Measurements from ENCODE around the gene LARP4B.
"Not testable (repeated sequence)": the region's sequence is repeated elsewhere in the genome, so short reads cannot be mapped to it uniquely, and the experiment has no call there.

LARP4B gene

DNA sequence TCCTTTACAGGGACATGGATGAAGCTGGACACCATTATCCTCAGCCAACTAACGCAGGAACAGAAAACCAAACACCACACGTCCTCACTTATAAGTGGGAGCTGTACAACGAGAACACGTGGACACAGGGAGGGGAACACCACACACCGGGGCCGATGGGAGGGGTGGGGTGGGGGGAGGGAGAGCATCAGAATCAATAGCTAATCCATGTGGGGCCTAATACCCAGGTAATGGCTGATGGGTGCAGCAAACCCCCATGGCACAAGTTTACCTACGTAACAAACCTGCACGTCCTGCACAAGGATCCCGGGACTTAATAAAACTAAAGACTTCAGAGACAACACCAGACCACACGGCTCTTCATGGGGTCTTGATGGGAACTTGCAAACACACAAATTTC is 159.9 kb downstream of the LARP4B start:
- in situ Hi-C loops (cut with HindIII; ENCODE audit: low sequenced_read_pairs): no loop called here

DNA sequence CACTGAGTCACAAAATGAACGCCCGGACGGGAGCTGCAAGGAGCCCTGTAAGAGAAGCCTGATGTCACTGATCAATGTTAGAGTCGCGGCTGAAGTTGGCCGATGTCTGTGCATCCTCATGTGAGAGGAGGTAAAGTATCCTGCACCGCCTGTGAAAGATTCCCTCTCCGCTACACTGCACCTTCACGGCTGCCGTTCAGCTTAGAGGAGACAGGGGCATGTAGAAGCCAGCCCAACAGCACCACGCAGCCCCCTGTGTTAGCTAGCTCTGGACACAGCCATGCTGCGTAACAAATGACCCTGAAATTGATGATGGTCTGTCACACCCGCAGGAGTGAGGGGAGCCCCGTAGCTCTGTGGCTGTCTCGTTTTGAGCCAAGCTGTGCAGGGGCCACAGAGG is 160.5 kb downstream of the LARP4B start:
- no peak for DNase-seq (ENCODE audit: low read depth, low spot score)
- in situ Hi-C loops (cut with HindIII; ENCODE audit: low sequenced_read_pairs): no loop called here
- H3K4me3 ChIP-seq (ENCODE audit: low read depth, low read length): no peak overlapping the region
- TF ChIP-seq, protein P1, sequence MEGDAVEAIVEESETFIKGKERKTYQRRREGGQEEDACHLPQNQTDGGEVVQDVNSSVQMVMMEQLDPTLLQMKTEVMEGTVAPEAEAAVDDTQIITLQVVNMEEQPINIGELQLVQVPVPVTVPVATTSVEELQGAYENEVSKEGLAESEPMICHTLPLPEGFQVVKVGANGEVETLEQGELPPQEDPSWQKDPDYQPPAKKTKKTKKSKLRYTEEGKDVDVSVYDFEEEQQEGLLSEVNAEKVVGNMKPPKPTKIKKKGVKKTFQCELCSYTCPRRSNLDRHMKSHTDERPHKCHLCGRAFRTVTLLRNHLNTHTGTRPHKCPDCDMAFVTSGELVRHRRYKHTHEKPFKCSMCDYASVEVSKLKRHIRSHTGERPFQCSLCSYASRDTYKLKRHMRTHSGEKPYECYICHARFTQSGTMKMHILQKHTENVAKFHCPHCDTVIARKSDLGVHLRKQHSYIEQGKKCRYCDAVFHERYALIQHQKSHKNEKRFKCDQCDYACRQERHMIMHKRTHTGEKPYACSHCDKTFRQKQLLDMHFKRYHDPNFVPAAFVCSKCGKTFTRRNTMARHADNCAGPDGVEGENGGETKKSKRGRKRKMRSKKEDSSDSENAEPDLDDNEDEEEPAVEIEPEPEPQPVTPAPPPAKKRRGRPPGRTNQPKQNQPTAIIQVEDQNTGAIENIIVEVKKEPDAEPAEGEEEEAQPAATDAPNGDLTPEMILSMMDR (IDR thresholded peaks at IDR 0.05; ENCODE audit: low read depth, low read length): no peak

More for the DNA sequence above, 159.9 kb downstream of the LARP4B start:
- H3K4me3 ChIP-seq (ENCODE audit: low read depth, low read length): no peak overlapping the region
- no peak for DNase-seq (ENCODE audit: low read depth, low spot score)
- TF ChIP-seq, protein P1 (IDR thresholded peaks at IDR 0.05; ENCODE audit: low read depth, low read length): no peak

DNA sequence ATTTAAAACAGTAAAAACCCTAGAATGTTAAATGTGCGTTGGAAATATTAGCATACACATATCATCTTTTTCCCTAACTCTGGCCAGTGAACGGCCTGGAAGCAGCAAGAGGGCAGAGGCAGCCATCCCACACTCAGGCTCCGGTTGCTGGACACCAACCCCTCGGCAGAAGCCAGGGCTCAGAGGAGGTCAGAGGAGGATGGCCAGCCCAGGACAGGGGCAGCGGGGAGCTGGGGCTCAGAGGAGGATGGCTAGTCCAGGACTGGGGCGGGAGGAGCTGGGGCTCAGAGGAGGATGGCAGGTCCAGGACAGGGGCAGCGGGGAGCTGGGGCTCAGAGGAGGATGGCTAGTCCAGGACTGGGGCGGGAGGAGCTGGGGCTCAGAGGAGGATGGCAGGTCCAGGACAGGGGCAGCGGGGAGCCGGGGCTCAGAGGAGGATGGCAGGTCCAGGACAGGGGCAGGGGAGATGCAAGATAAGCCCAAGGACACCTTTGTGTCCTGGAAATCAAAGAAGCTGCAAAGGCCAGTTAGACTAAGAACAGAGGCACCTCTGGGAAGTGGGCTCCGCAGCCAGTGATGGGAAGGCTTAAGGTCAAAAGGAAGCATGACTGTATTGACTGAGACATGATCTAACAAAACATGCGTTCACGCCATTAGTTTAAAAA is 161.3 kb downstream of the LARP4B start:
- H3K4me3 ChIP-seq (ENCODE audit: low read depth, low read length); DNase-seq (ENCODE audit: low read depth, low spot score); in situ Hi-C loops (cut with HindIII; ENCODE audit: low sequenced_read_pairs): not testable (repeated sequence)

DNA sequence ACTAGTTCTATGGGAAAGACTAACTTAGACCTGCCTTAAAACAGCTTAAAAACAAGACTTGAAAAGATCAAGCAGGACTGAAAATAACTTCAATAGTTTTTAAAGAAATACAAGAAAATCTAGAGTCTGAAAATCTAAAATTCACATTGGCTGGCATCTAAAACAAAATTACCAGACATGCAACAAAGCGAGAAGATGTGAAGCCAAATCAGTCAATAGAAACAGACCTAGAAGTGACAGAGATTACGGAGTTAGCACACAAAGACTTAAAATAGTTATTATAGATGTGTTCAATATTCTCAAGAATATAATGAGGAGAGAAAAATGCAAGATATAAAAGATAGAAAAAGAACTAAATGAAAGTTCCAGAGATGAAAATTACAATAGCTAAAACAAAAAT is 163.7 kb downstream of the LARP4B start:
- no peak overlapping the region for H3K4me3 ChIP-seq (ENCODE audit: low read depth, low read length)
- in situ Hi-C loops (cut with HindIII; ENCODE audit: low sequenced_read_pairs): no loop called here
- DNase-seq (ENCODE audit: low read depth, low spot score): no peak
- TF ChIP-seq, protein P1 (IDR thresholded peaks at IDR 0.05; ENCODE audit: low read depth, low read length): no peak

DNA sequence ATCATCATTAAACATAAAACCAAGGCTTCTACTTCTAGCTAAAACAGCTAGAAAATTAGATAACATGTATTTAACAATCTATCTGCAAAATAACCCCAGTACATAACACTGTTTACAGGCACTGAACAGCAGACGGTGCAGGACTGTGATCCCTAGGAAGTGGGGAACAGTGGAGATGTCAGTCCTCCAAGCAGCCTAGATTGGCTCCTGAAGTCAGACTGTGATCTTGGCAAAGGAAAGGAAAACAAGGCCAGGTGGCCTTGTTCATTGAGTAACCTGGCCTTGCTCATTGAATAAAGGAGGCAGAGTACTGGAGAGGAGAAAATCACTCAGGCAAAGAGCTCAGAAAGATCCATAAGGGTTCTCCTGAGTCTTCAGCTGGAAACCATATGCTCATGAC is 164.3 kb downstream of the LARP4B start:
- no peak for DNase-seq (ENCODE audit: low read depth, low spot score)
- H3K4me3 ChIP-seq (ENCODE audit: low read depth, low read length): no peak overlapping the region
- in situ Hi-C loops (cut with HindIII; ENCODE audit: low sequenced_read_pairs): no loop called here
- TF ChIP-seq, protein P1 (IDR thresholded peaks at IDR 0.05; ENCODE audit: low read depth, low read length): no peak

DNA sequence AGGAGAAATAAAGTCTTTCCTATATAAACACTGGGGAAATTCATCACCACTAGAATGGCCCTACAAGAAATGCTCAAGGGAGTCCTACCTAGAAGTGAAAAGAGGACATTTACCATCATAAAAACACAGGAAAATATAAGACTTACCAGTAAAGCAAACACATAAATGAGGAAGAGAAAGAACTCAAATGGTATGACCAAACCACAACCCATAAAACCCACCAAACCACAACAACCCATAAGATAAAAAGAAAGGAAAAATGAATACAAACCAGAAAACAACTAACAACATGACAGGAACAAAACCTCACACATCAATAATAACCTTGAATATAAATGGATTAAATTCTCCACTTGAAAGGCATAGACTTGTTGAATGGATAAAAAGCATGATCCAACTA is 170.1 kb downstream of the LARP4B start:
- DNase-seq (ENCODE audit: low read depth, low spot score): no peak
- in situ Hi-C loops (cut with HindIII; ENCODE audit: low sequenced_read_pairs): no loop called here
- TF ChIP-seq, protein P1 (IDR thresholded peaks at IDR 0.05; ENCODE audit: low read depth, low read length): no peak
- H3K4me3 ChIP-seq (ENCODE audit: low read depth, low read length): no peak overlapping the region

DNA sequence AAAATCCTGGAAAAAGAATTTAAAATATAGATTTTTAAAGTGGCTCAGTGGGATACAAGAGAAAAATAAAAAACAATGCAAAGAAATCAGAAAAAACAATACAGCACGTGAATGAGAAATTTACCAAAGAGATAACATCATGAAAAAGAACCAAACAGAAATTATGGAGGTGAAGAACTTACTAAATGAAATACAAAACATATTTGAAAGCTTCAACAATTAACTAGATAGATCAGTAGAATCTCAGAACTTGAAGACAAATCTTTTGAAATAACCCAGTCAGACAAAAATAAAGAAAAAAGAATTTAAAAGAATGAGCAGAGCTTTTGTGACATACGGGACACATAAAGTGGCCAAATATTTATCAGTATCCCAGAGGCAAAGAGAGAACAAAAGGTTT is 170.9 kb downstream of the LARP4B start:
- TF ChIP-seq, protein P1 (IDR thresholded peaks at IDR 0.05; ENCODE audit: low read depth, low read length): no peak
- DNase-seq (ENCODE audit: low read depth, low spot score): no peak
- in situ Hi-C loops (cut with HindIII; ENCODE audit: low sequenced_read_pairs): no loop called here
- H3K4me3 ChIP-seq (ENCODE audit: low read depth, low read length): no peak overlapping the region
